Esophagus muscularis mucosa (tissue), 4 donors: ENCODE measurements around the gene TOR4A. TPM values are rescaled to one million over a fixed set of nuclear protein-coding genes. Genes with fewer than 3 reads are reported as not detected.
"Not testable (repeated sequence)": the region's sequence is repeated elsewhere in the genome, so short reads cannot be mapped to it uniquely, and the experiment has no call there.

Experiments
- DNase-seq: peaks from one replicate; pipeline ENCODE4 v3.0.0-alpha.2; 2017; ENCODE audit errors: extremely low spot score
- H3K27ac ChIP-seq, 4 donors: fragments of 200-600 bp; sonication (generic); replicated peaks in 1 of 4; 1 replicate in 3 of 4; 2 replicates in 1 of 4; pipeline ENCODE4 v1.5.1; 2016 to 2019; ENCODE audit warnings: mild to moderate bottlenecking in 1 of 4
- H3K27me3 ChIP-seq, 4 donors: fragments of 200-600 bp; sonication (generic); one replicate each; pipeline versions ENCODE4 v1.5.1 to v1.6.0; 2016 to 2019
- H3K36me3 ChIP-seq, 4 donors: fragments of 200-600 bp; sonication (generic); one replicate each; pipeline ENCODE4 v1.5.1; 2016 to 2019
- H3K4me1 ChIP-seq, 4 donors: fragments of 200-600 bp; sonication (generic); one replicate each; pipeline ENCODE4 v1.5.1; 2016 to 2019
- H3K4me3 ChIP-seq, 4 donors: fragments of 200-600 bp; sonication (generic); 1 replicate in 2 of 4; 2 replicates in 2 of 4; pipeline ENCODE4 v1.5.1; 2016 to 2019; ENCODE audit warnings: mild to moderate bottlenecking in 4 of 4, moderate library complexity in 1 of 4
- H3K9me3 ChIP-seq, 4 donors: fragments of 200-600 bp; sonication (generic); 1 replicate in 3 of 4; 2 replicates in 1 of 4; pipeline ENCODE4 v1.5.1; 2016 to 2019
- EP300 ChIP-seq: sonication (generic); formaldehyde crosslinking; IDR thresholded peaks from one replicate; pipeline ENCODE4 v1.6.1; 2017; ENCODE audit warnings: antibody characterized with exemption
- POLR2A ChIP-seq: fragments of 450-650 bp; IDR thresholded peaks from one replicate; pipeline ENCODE4 v1.6.1; 2017; ENCODE audit warnings: antibody characterized with exemption, moderate library complexity, mild to moderate bottlenecking, low read depth
- POLR2AphosphoS5 ChIP-seq, 2 donors: sonication (generic); formaldehyde crosslinking; IDR thresholded peaks; one replicate each; pipeline ENCODE4 v1.6.1; 2017; ENCODE audit warnings: antibody characterized with exemption in 2 of 2
- WGBS: methylation state at CpG from one replicate; pipeline ENCODE4 v1.1.5; 2018; 5-methylcytosine and 5-hydroxymethylcytosine counted together
- intact Hi-C: fragments of 100-400 bp; cut with DNase I; formaldehyde crosslinking; loops from one replicate; pipeline ENCODE4 v1.15.1; 2023
- total RNA-seq, 4 donors: library from RNA; depleted of rRNA; stranded (reverse); fragments of >200 nt; gene quantifications; one replicate each; pipeline versions ENCODE4 v1.1.0 to v1.2.1, GENCODE V29; 2016
- TF ChIP-seq, protein P1 (sequence below), 3 experiments: fragments of 200-600 bp in 2 of 3; fragments of 450-650 bp in 1 of 3; sonication (generic) in 2 of 3; IDR thresholded peaks; one replicate each; pipeline ENCODE4 v1.5.1; 2017 to 2019; ENCODE audit warnings: antibody characterized with exemption in 3 of 3, mild to moderate bottlenecking in 2 of 3, moderate library complexity in 1 of 3

Gene TOR4A
- total RNA-seq, 4 donors from 2014 or later: 5.0 to 9.2 (median 7.3) TPM

DNA sequence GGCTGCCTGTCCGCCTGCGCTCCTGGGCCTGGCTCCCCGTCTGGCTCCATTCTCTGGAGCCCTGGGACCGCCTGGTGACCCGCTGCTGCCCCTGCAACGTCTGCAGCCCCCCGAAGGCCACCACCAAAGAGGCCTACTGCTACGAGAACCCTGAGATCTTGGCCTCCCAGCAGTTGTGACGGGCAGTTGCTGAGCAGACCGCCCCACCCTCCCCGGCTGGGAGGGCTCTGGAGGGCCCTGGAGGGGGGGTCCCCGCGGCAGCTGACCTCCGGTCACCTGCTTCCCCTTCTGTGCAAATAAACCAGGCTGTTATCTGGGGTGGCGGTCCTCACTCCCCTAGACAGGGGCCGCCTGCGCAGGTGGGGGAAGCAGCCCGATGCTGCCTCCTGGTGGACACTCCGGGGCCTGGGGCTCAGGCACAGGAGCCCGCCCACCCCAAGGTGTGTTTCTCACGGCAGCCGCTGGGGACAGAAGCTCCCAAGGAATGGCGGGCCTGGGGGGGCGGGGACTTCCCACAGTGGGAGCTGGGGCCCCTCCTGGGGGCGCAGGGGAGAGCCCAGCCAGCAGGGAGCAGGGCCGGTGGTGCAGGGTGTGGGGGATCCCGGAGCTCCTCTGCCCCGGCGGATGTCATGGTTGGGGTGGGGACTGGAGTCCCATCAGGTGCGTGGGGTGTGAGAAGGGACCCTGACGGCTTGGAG lies 41.1 kb upstream of the TOR4A start:
- TF ChIP-seq POLR2AphosphoS5 (IDR thresholded peaks at IDR 0.05): peak; percentile 23 to 67
- no peak for TF ChIP-seq EP300
- TF ChIP-seq POLR2A: no peak
- TF ChIP-seq, protein P1, sequence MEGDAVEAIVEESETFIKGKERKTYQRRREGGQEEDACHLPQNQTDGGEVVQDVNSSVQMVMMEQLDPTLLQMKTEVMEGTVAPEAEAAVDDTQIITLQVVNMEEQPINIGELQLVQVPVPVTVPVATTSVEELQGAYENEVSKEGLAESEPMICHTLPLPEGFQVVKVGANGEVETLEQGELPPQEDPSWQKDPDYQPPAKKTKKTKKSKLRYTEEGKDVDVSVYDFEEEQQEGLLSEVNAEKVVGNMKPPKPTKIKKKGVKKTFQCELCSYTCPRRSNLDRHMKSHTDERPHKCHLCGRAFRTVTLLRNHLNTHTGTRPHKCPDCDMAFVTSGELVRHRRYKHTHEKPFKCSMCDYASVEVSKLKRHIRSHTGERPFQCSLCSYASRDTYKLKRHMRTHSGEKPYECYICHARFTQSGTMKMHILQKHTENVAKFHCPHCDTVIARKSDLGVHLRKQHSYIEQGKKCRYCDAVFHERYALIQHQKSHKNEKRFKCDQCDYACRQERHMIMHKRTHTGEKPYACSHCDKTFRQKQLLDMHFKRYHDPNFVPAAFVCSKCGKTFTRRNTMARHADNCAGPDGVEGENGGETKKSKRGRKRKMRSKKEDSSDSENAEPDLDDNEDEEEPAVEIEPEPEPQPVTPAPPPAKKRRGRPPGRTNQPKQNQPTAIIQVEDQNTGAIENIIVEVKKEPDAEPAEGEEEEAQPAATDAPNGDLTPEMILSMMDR (IDR thresholded peaks at IDR 0.05): peak in 2 of 3 experiments; percentile 97 to 99
- intact Hi-C loops: no loop called here
- WGBS: 13% methylated on average over 9 of the region's 31 CpGs
- no peaks in the 10 kb centered on the region for H3K9me3 ChIP-seq
- peaks cover 0 to 39% (median 15%) of the 10 kb centered on the region in 4 donors for H3K27me3 ChIP-seq
- H3K4me3 ChIP-seq: peak overlapping the region; percentile 29 to 43 (median 37)
- H3K27ac ChIP-seq: peak overlapping the region in 1 of 4 donors; percentile 1
- H3K36me3 ChIP-seq: no peaks in the 10 kb centered on the region
- DNase-seq: peak; percentile 95
- peaks cover 40 to 60% (median 48%) of the 10 kb centered on the region in 4 donors for H3K4me1 ChIP-seq

DNA sequence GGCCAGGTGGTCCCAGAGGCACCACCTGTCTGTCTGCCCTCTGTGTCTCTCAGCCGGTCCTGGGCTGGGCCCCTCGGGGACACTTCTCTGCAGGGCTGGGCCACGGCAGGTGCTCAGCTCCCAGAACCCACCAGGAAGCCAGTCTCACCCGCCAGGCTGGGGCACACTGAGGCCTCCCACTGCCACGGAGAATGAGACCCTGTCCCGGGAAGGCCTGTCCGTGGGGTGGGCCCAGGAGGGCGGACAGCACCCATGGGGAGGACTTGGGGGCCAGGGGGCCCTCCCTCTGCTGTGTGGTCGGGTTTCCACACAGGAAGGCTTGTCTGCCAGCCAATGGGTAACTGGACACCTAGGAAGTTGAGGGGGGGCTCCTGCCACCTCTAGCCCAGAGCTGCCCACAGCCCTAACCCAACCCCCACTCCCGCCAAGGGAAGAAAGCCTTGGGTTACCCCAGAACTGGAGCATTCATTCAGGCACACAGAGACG lies 40.5 kb upstream of the TOR4A start:
- intact Hi-C loops: no loop called here
- DNase-seq: no peak
- Histone ChIP-seq H3K9me3 (no peaks in the 10 kb centered on the region), H3K27ac (peak overlapping the region in 1 of 4 donors; percentile 1), H3K4me1 (peaks cover 41 to 63% (median 51%) of the 10 kb centered on the region in 4 donors), H3K27me3 (peaks cover 0 to 33% (median 9%) of the 10 kb centered on the region in 4 donors), H3K36me3 (peaks cover under 1 to 4% (median 2%) of the 10 kb centered on the region in 4 donors), H3K4me3 (peak overlapping the region; percentile 29 to 43 (median 37))
- TF ChIP-seq, protein P1 (IDR thresholded peaks at IDR 0.05): no peak
- no peak for TF ChIP-seq POLR2A
- no peak for TF ChIP-seq EP300
- no peak for TF ChIP-seq POLR2AphosphoS5 (IDR thresholded peaks at IDR 0.05)
- 86% methylated on average over 1 of the region's 11 CpGs for WGBS

DNA sequence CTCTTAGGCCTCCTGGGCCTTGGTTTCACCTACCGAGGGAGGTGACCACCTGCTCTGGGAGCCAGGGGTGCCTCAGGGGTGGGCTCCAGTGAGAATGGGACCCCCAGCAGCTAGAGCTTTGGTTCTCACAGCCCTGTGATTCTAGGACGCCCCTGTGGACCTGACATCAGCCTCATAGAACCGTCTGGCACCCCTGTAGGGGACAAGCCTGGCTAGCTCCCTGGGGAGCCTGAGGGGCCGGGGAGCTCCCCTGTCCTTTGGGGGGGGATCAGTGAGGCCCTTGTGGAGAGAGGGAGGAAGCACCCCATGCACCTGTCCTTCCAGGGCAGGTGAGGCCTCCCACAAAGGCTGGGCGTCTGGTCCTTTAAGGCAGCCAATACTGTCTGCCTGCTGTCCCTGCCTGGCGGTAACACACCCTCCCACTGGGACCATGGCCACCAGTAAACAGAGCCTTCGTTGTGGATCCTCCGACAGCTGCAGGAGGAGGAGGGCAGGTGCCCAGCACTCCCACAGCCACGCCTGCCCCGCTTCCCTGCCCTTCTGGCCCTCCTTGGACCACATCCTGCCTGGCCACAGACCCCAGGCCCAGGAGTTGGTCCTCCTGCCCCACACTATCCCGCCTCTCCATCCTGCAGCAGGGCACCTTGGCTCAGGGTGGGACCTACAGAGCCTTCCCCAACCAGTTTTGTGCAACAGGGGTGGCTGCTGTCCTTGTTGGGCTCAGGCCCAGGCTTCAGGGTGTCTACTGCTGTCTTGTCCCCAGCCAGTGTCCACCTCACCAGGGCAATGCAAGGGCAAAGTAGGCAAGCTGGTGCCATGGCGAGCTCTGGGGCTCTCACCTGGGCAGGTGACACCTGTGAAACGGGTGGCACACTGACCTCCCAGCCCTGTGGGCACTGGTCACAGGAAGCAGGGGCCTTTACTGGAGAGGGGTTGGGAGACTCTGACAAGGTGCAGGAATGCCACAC lies 39.5 kb upstream of the TOR4A start:
- Histone ChIP-seq H3K4me1 (peaks cover 51 to 74% (median 62%) of the 10 kb centered on the region in 4 donors), H3K36me3 (peaks cover 11 to 15% (median 12%) of the 10 kb centered on the region in 4 donors), H3K4me3 (no peak overlapping the region), H3K27ac (no peak overlapping the region), H3K27me3 (peaks cover 0 to 22% (median 5%) of the 10 kb centered on the region in 4 donors), H3K9me3 (no peaks in the 10 kb centered on the region)
- 73% methylated on average over 6 of the region's 13 CpGs for WGBS
- TF ChIP-seq EP300 (no peak), POLR2A (no peak), POLR2AphosphoS5 (IDR thresholded peaks at IDR 0.05) (no peak)
- TF ChIP-seq, protein P1 (IDR thresholded peaks at IDR 0.05): no peak
- no peak for DNase-seq
- intact Hi-C loops: no loop called here

DNA sequence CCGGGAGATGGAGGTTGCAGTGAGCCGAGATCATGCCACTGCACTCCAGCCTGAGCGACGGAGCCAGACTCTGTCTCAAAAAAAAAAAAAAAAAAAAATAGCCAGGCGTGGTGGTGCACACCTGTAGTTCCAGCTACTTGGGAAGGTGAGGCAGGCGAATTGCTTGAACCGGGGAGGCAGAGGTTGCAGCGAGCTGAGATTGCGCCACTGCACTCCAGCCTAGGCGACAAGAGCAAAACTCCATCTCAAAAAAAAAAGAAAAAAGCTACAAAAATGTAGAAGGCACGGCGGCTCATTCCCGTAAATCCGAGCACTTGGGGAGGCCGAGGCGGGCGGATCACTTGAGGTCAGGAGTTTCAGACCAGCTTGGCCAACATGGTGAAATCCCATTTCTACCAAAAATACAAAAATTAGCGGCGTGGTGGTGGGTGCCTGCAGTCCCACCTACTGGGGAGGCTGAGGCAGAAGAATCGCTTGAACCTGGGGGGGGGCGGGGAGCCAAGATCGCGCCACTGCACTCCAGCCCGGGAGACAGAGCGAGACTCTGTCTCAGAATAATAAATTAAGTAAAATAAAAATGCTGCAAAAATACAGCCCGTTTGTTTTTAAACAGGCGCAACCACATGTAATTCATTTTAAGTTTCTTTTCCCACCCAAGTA lies 37.9 kb upstream of the TOR4A start:
- H3K9me3 ChIP-seq, intact Hi-C loops, DNase-seq, H3K27me3 ChIP-seq: not testable (repeated sequence)
- Histone ChIP-seq H3K4me3 (peak overlapping the region; percentile 76 to 99 (median 83)), H3K27ac (peak overlapping the region; percentile 95 to 98 (median 98)), H3K36me3 (peaks cover 13 to 25% (median 19%) of the 10 kb centered on the region in 4 donors), H3K4me1 (peaks cover 68 to 83% (median 77%) of the 10 kb centered on the region in 4 donors)
- WGBS: 49% methylated on average over 27 of the region's 27 CpGs
